ENCODE results near the gene F2R. TPM values are rescaled to one million over a fixed set of nuclear protein-coding genes. Genes with fewer than 3 reads are reported as not detected.

F2R gene
- total and polyA plus RNA-seq, 2 donors (not counting 3 experiments of a cell fraction or from before 2014, with no cell fraction given) = 342 to 599 TPM

- dilution Hi-C loops (cut with MboI; ENCODE audit: extremely low pct_ligation_motif_present, low sequenced_read_pairs) (no loop called here), intact Hi-C loops (cut with micrococcal nuclease) (loop anchor here (5.0 kb wide), 1 partner anchor 1363 kb away; the partner anchor contains the start of gene HMGCR)
- no peak overlapping the region for H3K4me3 ChIP-seq (replicated peaks in 1 of 3; ENCODE audit: insufficient read depth in 1 of 3, low read depth in 1 of 3, low read length in 3 of 3)
- H3K4me2 ChIP-seq (ENCODE audit: insufficient read depth, low read length) = no peak overlapping the region
- H3K27ac ChIP-seq (ENCODE audit: insufficient read depth, low read depth, low read length) = no peak overlapping the region
- H3K4me1 ChIP-seq (ENCODE audit: control insufficient read depth, extremely low read depth, insufficient read depth, low read length) = peaks cover 54% of the 10 kb centered on the region
- no peaks in the 10 kb centered on the region for H3K79me2 ChIP-seq (ENCODE audit: control insufficient read depth, insufficient read depth, low read length)
- no peaks in the 10 kb centered on the region for H3K36me3 ChIP-seq (ENCODE audit: control insufficient read depth in 2 of 2, extremely low read depth in 1 of 2, insufficient read depth in 2 of 2, low read length in 2 of 2)
- no peaks in the 10 kb centered on the region for H3K9me1 ChIP-seq (replicated peaks; ENCODE audit: control insufficient read depth, extremely low read depth, insufficient read depth, low read length)
- H3K27me3 ChIP-seq (ENCODE audit: control insufficient read depth in 2 of 2, insufficient read depth in 2 of 2, low read length in 2 of 2) = no peaks in the 10 kb centered on the region
- no TSS peak for BruUV-seq (replicated peaks)
- no peak overlapping the region for H3K9ac ChIP-seq (replicated peaks; ENCODE audit: extremely low read depth, insufficient read depth, low read length)
- TF ChIP-seq POLR2AphosphoS5 (IDR thresholded peaks at IDR 0.05; ENCODE audit: insufficient read depth, low read depth, low read length) (no peak), GATA2 (IDR thresholded peaks at IDR 0.05; ENCODE audit: insufficient read depth, insufficient read length, low read depth, low read length) (no peak), JUN (IDR thresholded peaks at IDR 0.05; ENCODE audit: borderline replicate concordance, insufficient read depth, insufficient read length, low read depth) (no peak), MYC (IDR thresholded peaks at IDR 0.05; ENCODE audit: low read depth, low read length) (no peak), EZH2 (IDR thresholded peaks at IDR 0.05; ENCODE audit: borderline replicate concordance, low read depth, low read length, severe bottlenecking) (no peak), POLR2A (IDR thresholded peaks at IDR 0.05; ENCODE audit: low read depth, low read length) (no peak), FOS (IDR thresholded peaks at IDR 0.05; ENCODE audit: borderline replicate concordance, insufficient read depth, low read length) (no peak)
- TF ChIP-seq, protein P1, sequence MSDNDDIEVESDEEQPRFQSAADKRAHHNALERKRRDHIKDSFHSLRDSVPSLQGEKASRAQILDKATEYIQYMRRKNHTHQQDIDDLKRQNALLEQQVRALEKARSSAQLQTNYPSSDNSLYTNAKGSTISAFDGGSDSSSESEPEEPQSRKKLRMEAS (IDR thresholded peaks at IDR 0.05; ENCODE audit: insufficient read depth, insufficient read length) = no peak
- TF ChIP-seq, protein P2, sequence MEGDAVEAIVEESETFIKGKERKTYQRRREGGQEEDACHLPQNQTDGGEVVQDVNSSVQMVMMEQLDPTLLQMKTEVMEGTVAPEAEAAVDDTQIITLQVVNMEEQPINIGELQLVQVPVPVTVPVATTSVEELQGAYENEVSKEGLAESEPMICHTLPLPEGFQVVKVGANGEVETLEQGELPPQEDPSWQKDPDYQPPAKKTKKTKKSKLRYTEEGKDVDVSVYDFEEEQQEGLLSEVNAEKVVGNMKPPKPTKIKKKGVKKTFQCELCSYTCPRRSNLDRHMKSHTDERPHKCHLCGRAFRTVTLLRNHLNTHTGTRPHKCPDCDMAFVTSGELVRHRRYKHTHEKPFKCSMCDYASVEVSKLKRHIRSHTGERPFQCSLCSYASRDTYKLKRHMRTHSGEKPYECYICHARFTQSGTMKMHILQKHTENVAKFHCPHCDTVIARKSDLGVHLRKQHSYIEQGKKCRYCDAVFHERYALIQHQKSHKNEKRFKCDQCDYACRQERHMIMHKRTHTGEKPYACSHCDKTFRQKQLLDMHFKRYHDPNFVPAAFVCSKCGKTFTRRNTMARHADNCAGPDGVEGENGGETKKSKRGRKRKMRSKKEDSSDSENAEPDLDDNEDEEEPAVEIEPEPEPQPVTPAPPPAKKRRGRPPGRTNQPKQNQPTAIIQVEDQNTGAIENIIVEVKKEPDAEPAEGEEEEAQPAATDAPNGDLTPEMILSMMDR (IDR thresholded peaks at IDR 0.05; ENCODE audit: extremely low read depth in 1 of 2, insufficient read depth in 1 of 2, low read depth in 1 of 2, low read length in 2 of 2) = no peak
- H4K20me1 ChIP-seq (replicated peaks; ENCODE audit: control insufficient read depth, extremely low read depth, insufficient read depth, low read length) = no peaks in the 10 kb centered on the region
- H3K9me3 ChIP-seq (replicated peaks; ENCODE audit: control insufficient read depth, insufficient read depth, low read length) = no peaks in the 10 kb centered on the region
- ChIA-PET CTCF (no interaction called here), POLR2A (no interaction called here)
- H2AFZ ChIP-seq (ENCODE audit: low read depth, low read length) = no peak overlapping the region
- DNase-seq (ENCODE audit: low read depth, low spot score) (no peak), FAIRE-seq (no peak)
These were observed 15.4 kb upstream of the F2R start for GRCh38 chr5:76700571-76700970.

All from endothelial cell of umbilical vein (primary cell).